GM21447 (cell line): ENCODE data around the gene PTGDS.

ENCODE experiments used
- ATAC-seq: cut with Tn5 transposase; IDR thresholded peaks from one replicate; pipeline ENCODE4 v1.9.1; 2021; ENCODE audit not compliant: unreplicated experiment

Gene PTGDS

GRCh38 chr9:137007108-137007815 is 30.0 kb downstream of the PTGDS start:
- no peak for ATAC-seq

GRCh38 chr9:137007816-137008270 is 30.5 kb downstream of the PTGDS start:
- no peak for ATAC-seq

GRCh38 chr9:137008312-137008711 is 31.0 kb downstream of the PTGDS start:
- ATAC-seq = no peak

DNA sequence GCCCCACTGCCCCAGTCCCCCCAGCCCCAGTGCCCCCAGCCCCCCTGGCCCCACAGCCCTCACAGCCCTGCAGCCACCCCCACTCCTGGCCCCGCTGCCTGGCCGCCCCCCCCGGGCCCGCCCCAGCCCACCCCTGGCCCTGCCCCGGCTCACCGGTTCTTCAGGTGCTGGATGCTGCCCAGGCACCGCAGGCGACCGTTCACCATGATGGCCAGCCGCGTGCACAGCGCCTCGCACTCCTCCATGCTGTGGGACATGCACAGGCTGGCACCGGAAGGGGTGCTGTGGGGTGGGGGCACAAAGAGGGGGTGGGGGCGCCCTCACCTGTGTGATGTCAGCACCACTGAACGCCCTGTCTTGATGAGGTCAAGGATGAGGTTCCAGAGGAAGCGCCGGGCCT is 31.9 kb downstream of the PTGDS start:
- no peak for ATAC-seq

GRCh38 chr9:137009938-137010732 is 32.8 kb downstream of the PTGDS start:
- ATAC-seq = no peak

DNA sequence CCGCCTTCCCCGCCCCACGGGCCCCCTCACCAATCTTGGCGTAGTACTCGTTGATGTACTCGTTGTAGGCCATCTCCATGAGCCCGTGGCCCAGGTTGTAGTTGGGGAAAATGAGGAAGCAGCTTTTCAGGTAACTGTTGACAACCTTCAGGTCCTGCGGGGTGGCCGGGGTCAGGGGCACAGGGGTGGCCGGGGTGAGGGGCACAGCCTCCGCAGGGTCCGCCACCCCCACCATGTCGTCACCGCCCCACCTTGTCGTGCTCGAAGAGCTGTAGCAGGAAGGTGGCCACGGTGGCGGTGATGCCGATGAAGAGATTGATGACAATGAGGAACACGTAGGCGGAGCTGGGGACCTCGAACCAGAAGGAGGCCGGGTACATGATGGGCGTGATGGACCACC is 33.9 kb downstream of the PTGDS start:
- no peak for ATAC-seq

DNA sequence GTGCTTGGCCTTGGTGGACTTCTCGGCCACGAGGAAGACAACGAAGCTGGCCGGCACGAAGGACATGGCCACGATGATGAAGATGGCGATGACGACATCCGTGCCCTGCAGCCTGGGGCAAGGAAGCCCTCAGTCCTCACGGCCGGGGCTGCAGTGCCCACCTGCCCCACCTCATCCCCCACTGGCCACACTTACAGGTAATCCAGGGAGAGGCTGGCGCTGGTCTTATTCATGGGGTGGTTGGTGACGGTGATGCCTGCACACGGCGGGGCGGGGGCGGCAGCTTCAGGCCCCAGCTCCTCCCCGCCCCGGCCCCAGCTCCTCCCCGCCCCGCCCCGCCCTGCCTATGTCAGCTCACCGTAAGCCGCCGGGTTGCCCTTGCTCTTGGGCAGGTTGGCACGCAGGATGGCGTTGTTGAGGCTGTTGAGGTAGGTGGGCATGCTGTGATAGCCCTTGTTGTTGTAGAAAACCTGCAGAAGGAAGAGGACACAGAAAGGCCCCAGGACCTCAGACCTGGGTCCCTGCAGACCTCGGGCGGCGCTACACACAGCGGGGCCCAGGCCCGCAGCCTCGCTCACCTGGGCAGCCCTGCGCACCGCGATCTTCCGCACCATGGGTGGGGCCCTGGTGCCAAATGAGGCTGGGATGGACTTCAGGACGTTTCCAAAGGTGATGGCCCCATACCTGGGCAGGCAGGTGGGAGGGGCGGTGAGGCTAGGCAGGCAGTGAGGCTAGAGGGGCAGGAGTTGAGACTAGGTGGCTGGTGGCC is 34.8 kb downstream of the PTGDS start:
- no peak for ATAC-seq

DNA sequence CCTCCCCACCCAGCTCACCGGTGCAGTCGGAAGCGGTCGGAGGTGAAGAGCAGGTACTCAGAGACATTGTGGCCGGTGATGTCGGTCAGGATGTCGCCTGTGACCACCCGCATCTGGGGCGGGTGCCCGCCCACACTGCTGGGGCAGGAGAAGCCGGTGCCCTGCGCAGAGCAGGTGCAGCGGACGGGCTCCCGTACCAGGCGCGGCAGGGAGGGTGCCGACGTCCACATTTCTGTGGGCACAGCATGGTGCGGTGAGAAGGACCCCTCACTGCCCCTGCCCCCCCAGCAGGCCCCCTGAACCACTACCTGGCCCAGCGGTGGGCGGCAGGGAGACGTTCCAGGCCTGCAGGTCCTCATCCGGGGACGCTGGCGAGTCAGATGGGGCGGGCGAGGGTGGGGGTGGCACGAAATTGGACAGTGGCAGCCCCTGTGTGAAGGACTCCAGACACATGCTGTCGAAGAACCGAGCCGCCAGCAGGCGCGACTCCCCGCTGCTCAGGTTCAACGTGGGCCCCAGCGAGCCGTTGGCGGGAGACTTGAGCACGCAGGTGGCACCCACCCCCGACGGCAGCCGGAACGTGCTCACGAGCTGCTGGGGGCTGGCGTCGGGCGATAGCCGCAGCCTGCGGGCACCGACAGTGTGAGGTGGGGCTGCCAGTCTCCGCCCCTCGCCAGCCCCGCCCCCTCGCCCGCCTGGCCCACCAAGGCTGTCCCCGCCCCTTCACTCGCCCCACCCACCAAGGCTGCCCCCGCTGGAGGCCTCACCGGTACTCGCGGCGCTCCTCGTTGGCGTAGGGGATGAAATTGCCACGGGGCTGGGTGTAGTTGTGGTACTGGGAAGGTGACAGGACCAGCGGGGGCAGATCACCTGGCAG is 35.6 kb downstream of the PTGDS start:
- ATAC-seq = no peak

GRCh38 chr9:137013571-137013940 is 36.3 kb downstream of the PTGDS start:
- no peak for ATAC-seq

DNA sequence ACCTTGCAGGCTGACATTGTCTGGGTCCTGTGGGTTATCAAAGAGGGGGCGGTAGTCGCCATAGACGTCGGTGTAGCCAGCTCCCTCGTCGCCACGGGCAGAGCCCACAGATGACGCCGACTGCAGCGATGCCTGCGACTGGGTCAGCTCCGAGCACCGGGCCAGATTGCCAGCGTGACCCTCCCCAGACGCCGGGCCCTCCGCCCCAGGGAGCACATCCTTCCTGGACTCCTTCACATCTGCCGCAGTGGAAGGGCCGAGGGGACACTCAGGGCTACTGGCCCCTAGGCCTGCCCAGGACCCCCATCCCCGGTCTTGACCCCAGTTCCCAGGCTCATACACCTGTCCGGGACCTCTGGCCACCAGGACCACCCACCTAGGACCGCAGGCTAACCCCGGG is 36.9 kb downstream of the PTGDS start:
- no peak for ATAC-seq

DNA sequence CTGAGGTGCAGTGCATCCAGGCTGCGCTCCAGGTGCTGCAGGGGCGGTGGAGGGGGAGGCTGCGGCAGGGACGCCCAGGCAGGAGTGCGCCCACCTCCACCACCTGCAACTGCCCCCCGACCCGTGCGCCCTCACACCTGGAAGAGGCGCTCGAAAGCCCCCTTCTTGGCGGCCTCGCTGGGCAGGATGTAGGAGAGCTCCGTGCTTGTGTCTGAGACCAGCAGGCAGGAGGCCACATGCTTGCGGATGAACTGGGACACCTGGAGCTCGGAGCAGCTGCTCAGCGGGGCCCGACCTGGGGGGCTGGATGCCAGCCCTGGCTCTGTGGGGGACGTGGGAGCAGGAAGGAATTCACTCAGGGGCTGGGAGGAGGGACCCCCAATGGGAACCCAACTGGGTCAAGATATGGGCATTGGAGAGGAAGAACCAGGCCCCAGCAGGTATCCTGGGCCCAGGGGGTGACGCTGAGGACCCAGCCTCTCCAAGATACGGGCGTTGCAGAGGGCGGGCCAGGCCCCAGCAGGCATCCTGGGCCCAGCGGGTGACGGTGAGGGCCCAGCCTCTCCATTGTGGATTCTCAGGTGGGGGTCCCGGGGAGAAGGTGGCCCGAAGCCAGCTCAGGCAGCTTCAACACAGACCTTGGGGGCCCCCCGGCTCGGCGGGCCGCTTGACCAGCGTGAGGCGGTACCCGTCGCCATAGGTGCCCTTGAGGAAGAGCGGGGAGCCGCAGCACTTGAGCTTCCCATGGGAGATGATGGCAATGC is 37.7 kb downstream of the PTGDS start:
- ATAC-seq = no peak

DNA sequence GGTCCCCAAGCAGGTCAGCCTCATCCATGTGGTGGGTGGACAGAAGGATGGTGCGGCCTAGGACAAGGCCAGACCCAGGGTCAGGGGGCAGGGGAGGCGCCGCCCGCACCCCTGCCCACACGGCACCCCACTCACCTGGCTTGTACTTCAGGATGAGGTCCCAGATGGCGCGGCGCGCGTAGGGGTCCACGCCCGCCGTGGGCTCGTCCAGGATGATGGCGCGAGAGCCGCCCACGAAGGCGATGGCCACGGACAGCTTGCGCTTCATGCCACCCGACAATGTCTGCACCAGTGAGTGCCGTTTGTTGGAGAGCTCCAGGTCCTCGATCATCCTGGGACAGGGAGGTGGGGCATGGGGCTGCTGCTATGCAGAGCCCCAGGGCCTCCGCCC is 38.2 kb downstream of the PTGDS start:
- no peak for ATAC-seq

DNA sequence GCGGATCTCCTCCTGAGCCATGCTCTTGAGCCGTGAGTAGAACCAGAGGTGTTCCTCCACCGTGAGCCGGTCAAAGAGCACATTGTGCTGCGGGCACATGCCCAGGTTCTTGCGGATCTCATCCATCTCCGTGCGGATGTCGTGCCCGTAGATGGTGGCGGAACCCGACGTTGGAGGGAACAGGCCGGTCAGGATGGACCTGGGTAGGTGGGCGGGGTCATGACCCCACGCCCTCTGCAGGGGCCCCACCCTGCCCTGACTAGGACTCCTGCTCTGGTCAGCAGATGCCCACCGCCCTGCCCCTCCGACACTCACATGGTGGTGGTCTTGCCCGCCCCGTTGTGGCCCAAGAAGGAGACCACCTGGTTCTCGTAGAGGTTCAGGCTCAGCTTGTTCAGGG is 38.7 kb downstream of the PTGDS start:
- no peak for ATAC-seq

- no peak for ATAC-seq
Measured at GRCh38 chr9:137016436-137016835, 39.1 kb downstream of the PTGDS start.

DNA sequence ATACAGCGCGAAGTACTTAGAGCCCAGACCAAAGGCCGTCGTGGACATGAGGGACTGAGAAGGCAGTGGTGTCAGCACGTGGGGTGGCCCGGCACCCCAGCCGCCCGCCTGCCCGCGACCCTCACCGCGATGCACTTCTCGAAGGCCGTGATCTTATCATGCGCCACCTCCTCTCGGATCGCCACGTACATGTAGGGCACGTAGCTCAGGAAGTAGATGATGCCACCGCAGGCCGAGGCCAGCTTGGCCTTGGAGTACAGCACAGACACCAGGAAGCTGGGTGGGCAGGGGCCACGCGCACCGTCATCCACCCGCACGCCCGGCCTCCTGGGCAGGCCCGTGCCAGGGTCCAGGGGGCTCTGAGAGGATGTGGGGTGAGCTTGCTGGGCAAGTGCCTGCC is 39.8 kb downstream of the PTGDS start:
- ATAC-seq = no peak

DNA sequence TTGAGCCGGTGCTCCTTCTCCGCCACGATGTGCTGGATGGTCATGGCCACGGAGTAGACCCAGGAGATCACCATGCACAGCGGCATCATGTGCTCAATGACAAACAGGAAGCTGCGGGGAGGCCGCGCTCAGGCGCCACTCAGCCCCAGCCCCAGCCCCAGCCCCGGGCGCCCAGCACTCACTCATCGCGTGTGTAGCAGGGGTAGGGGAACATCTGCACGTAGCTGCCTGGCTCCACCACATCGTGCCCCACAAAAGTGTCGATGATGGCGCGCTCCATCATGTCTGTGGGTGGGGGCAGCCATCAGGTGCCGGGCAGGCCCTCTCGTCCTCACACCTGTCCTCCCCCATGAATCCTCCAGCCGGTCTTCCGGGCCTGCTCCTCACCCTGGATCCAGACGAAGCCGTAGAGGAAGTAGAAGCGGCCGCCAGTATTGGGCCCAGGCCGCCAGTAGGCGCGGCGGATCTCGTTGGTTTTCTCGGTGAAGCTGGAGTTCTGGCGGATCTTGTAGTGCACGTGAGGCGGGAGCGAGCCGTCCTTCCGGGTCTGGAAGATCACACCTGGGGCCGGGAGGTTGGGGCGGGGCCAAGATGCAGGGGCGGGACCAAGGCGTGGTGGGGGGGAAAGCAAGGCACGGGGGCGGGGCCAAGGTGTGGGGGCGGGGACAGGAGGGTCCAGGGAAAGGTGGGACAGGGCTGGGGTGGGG is 40.6 kb downstream of the PTGDS start:
- no peak for ATAC-seq

GRCh38 chr9:137018761-137019559 is 41.7 kb downstream of the PTGDS start:
- no peak for ATAC-seq

DNA sequence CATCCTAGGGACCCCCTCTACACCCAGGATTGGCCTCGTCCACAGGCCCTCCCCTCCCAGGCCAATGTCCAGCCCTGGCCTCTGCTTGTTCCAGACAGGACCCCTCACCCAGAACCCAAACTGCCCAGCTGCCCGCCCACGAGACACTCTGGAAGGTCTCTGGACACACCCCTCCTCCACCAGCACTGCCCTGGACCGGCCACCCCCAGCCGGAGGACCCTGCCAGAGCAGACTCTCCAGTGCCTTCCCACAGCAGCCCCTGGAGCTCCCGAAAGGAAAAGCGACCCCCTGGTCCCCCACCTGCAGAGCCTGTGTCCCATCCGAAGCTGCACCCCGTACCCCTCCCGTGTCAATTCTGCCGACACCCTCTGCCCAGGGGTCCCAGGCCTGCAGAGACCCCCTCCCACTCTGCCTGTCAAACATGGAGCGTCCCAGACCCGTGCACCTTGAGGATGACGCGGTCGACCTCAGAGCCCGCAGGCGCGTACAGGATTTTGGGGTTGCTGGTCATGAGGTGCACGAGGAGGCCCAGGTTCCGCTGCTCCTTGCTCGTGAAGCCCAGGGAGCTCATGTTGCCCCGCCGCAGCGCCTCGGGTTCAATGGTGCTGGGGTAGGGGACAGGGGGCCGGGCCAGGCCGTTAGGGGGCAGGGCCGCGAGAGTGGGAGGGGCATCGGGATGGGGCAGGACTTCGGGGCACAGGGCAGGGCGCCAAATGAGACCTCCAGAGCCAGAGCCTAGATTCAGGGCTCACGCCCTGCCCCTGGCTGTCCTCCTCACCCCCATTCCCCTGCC is 42.8 kb downstream of the PTGDS start:
- no peak for ATAC-seq
